ENCODE results near the gene AHRR.

AHRR gene

GRCh38 chr5:348726-349125 is 27.2 kb downstream of the AHRR start:
- H3K27ac ChIP-seq (ENCODE audit: low read length), result no peak overlapping the region
- H3K27me3 ChIP-seq (ENCODE audit: control insufficient read depth in 1 of 2, insufficient read depth in 2 of 2, low read length in 2 of 2), result peaks cover 5 to 10% of the 10 kb centered on the region in 2 donors
- no peaks in the 10 kb centered on the region for H3K36me3 ChIP-seq (ENCODE audit: control insufficient read depth in 2 of 2, insufficient read depth in 2 of 2, low read length in 2 of 2)
- H3K4me3 ChIP-seq (ENCODE audit: low read length in 2 of 2), result no peak overlapping the region
- peaks cover 0 to 3% of the 10 kb centered on the region in 2 donors for H3K9me3 ChIP-seq (ENCODE audit: control insufficient read depth in 2 of 2, low read length in 2 of 2)
- peaks cover 4% of the 10 kb centered on the region for H3K4me1 ChIP-seq (ENCODE audit: control insufficient read depth, insufficient read depth, low read length)
- H3K9ac ChIP-seq (ENCODE audit: low read length in 2 of 2), result no peak overlapping the region

GRCh38 chr5:350355-350754 is 28.8 kb downstream of the AHRR start:
- Histone ChIP-seq H3K36me3 (ENCODE audit: control insufficient read depth in 2 of 2, insufficient read depth in 2 of 2, low read length in 2 of 2) (no peaks in the 10 kb centered on the region), H3K27ac (ENCODE audit: low read length) (no peak overlapping the region), H3K4me1 (ENCODE audit: control insufficient read depth, insufficient read depth, low read length) (no peaks in the 10 kb centered on the region), H3K4me3 (ENCODE audit: low read length in 2 of 2) (no peak overlapping the region), H3K9me3 (ENCODE audit: control insufficient read depth in 2 of 2, low read length in 2 of 2) (peaks cover 0 to 3% of the 10 kb centered on the region in 2 donors), H3K27me3 (ENCODE audit: control insufficient read depth in 1 of 2, insufficient read depth in 2 of 2, low read length in 2 of 2) (peaks cover 5 to 6% of the 10 kb centered on the region in 2 donors), H3K9ac (ENCODE audit: low read length in 2 of 2) (no peak overlapping the region)

GRCh38 chr5:351084-351920 is 29.8 kb downstream of the AHRR start:
- no peak overlapping the region for H3K4me3 ChIP-seq (ENCODE audit: low read length in 2 of 2)
- H3K9ac ChIP-seq (ENCODE audit: low read length in 2 of 2), result no peak overlapping the region
- no peak overlapping the region for H3K27ac ChIP-seq (ENCODE audit: low read length)
- peaks cover 0 to 5% of the 10 kb centered on the region in 2 donors for H3K27me3 ChIP-seq (ENCODE audit: control insufficient read depth in 1 of 2, insufficient read depth in 2 of 2, low read length in 2 of 2)
- peaks cover 0 to 3% of the 10 kb centered on the region in 2 donors for H3K9me3 ChIP-seq (ENCODE audit: control insufficient read depth in 2 of 2, low read length in 2 of 2)
- H3K36me3 ChIP-seq (ENCODE audit: control insufficient read depth in 2 of 2, insufficient read depth in 2 of 2, low read length in 2 of 2), result no peaks in the 10 kb centered on the region
- H3K4me1 ChIP-seq (ENCODE audit: control insufficient read depth, insufficient read depth, low read length), result no peaks in the 10 kb centered on the region

GRCh38 chr5:351921-352245 is 30.4 kb downstream of the AHRR start:
- H3K36me3 ChIP-seq (ENCODE audit: control insufficient read depth in 2 of 2, insufficient read depth in 2 of 2, low read length in 2 of 2), result no peaks in the 10 kb centered on the region
- no peak overlapping the region for H3K27ac ChIP-seq (ENCODE audit: low read length)
- no peak overlapping the region for H3K4me3 ChIP-seq (ENCODE audit: low read length in 2 of 2)
- peaks cover 0 to 5% of the 10 kb centered on the region in 2 donors for H3K27me3 ChIP-seq (ENCODE audit: control insufficient read depth in 1 of 2, insufficient read depth in 2 of 2, low read length in 2 of 2)
- H3K9ac ChIP-seq (ENCODE audit: low read length in 2 of 2), result no peak overlapping the region
- peaks cover 0 to 3% of the 10 kb centered on the region in 2 donors for H3K9me3 ChIP-seq (ENCODE audit: control insufficient read depth in 2 of 2, low read length in 2 of 2)
- no peaks in the 10 kb centered on the region for H3K4me1 ChIP-seq (ENCODE audit: control insufficient read depth, insufficient read depth, low read length)

- Histone ChIP-seq H3K4me3 (ENCODE audit: low read length in 2 of 2) (no peak overlapping the region), H3K9me3 (ENCODE audit: control insufficient read depth in 2 of 2, low read length in 2 of 2) (peaks cover 0 to 3% of the 10 kb centered on the region in 2 donors), H3K27ac (ENCODE audit: low read length) (no peak overlapping the region), H3K9ac (ENCODE audit: low read length in 2 of 2) (no peak overlapping the region), H3K36me3 (ENCODE audit: control insufficient read depth in 2 of 2, insufficient read depth in 2 of 2, low read length in 2 of 2) (no peaks in the 10 kb centered on the region), H3K27me3 (ENCODE audit: control insufficient read depth in 1 of 2, insufficient read depth in 2 of 2, low read length in 2 of 2) (peaks cover 0 to 3% of the 10 kb centered on the region in 2 donors), H3K4me1 (ENCODE audit: control insufficient read depth, insufficient read depth, low read length) (no peaks in the 10 kb centered on the region)
Observed at GRCh38 chr5:352639-353611, 31.4 kb downstream of the AHRR start.

- no peaks in the 10 kb centered on the region for H3K36me3 ChIP-seq (ENCODE audit: control insufficient read depth in 2 of 2, insufficient read depth in 2 of 2, low read length in 2 of 2)
- H3K9ac ChIP-seq (ENCODE audit: low read length in 2 of 2), result no peak overlapping the region
- no peak overlapping the region for H3K4me3 ChIP-seq (ENCODE audit: low read length in 2 of 2)
- peaks cover 0 to 3% of the 10 kb centered on the region in 2 donors for H3K9me3 ChIP-seq (ENCODE audit: control insufficient read depth in 2 of 2, low read length in 2 of 2)
- H3K27ac ChIP-seq (ENCODE audit: low read length), result no peak overlapping the region
- H3K27me3 ChIP-seq (ENCODE audit: control insufficient read depth in 1 of 2, insufficient read depth in 2 of 2, low read length in 2 of 2), result peaks cover 0 to 3% of the 10 kb centered on the region in 2 donors
- H3K4me1 ChIP-seq (ENCODE audit: control insufficient read depth, insufficient read depth, low read length), result no peaks in the 10 kb centered on the region
Observed at GRCh38 chr5:353612-354580, 32.4 kb downstream of the AHRR start.

GRCh38 chr5:354581-355378 is 33.3 kb downstream of the AHRR start:
- Histone ChIP-seq H3K9me3 (ENCODE audit: control insufficient read depth in 2 of 2, low read length in 2 of 2) (peaks cover 0 to 3% of the 10 kb centered on the region in 2 donors), H3K27me3 (ENCODE audit: control insufficient read depth in 1 of 2, insufficient read depth in 2 of 2, low read length in 2 of 2) (peaks cover 0 to 3% of the 10 kb centered on the region in 2 donors), H3K4me1 (ENCODE audit: control insufficient read depth, insufficient read depth, low read length) (no peaks in the 10 kb centered on the region), H3K9ac (ENCODE audit: low read length in 2 of 2) (no peak overlapping the region), H3K4me3 (ENCODE audit: low read length in 2 of 2) (no peak overlapping the region), H3K27ac (ENCODE audit: low read length) (no peak overlapping the region), H3K36me3 (ENCODE audit: control insufficient read depth in 2 of 2, insufficient read depth in 2 of 2, low read length in 2 of 2) (no peaks in the 10 kb centered on the region)

- Histone ChIP-seq H3K9ac (ENCODE audit: low read length in 2 of 2) (no peak overlapping the region), H3K4me3 (ENCODE audit: low read length in 2 of 2) (no peak overlapping the region), H3K36me3 (ENCODE audit: control insufficient read depth in 2 of 2, insufficient read depth in 2 of 2, low read length in 2 of 2) (no peaks in the 10 kb centered on the region), H3K27ac (ENCODE audit: low read length) (no peak overlapping the region), H3K9me3 (ENCODE audit: control insufficient read depth in 2 of 2, low read length in 2 of 2) (peaks cover 0 to 3% of the 10 kb centered on the region in 2 donors), H3K27me3 (ENCODE audit: control insufficient read depth in 1 of 2, insufficient read depth in 2 of 2, low read length in 2 of 2) (no peaks in the 10 kb centered on the region), H3K4me1 (ENCODE audit: control insufficient read depth, insufficient read depth, low read length) (no peaks in the 10 kb centered on the region)
Observed at GRCh38 chr5:355379-355935, 33.9 kb downstream of the AHRR start.

GRCh38 chr5:355958-356357 is 34.4 kb downstream of the AHRR start:
- Histone ChIP-seq H3K36me3 (ENCODE audit: control insufficient read depth in 2 of 2, insufficient read depth in 2 of 2, low read length in 2 of 2) (no peaks in the 10 kb centered on the region), H3K27ac (ENCODE audit: low read length) (no peak overlapping the region), H3K9me3 (ENCODE audit: control insufficient read depth in 2 of 2, low read length in 2 of 2) (peaks cover 0 to 3% of the 10 kb centered on the region in 2 donors), H3K27me3 (ENCODE audit: control insufficient read depth in 1 of 2, insufficient read depth in 2 of 2, low read length in 2 of 2) (no peaks in the 10 kb centered on the region), H3K4me3 (ENCODE audit: low read length in 2 of 2) (no peak overlapping the region), H3K4me1 (ENCODE audit: control insufficient read depth, insufficient read depth, low read length) (no peaks in the 10 kb centered on the region), H3K9ac (ENCODE audit: low read length in 2 of 2) (no peak overlapping the region)

Data from stomach smooth muscle (tissue), 2 donors.